ENCODE results near the gene EDC4.
A peak's percentile ranks its signal among the peaks of the same experiment; 100 is the strongest.

The EDC4 gene

GRCh38 chr16:67865318-67865717 is 7.5 kb upstream of the EDC4 start:
- H3K4me2 ChIP-seq = no peak overlapping the region
- no peak for TF ChIP-seq Cebpa-rat (IDR thresholded peaks at IDR 0.05)
- H3K27ac ChIP-seq = no peak overlapping the region
- no peak overlapping the region for H3K9ac ChIP-seq
- no peaks in the 10 kb centered on the region for H3K27me3 ChIP-seq
- no peak overlapping the region for H3K4me3 ChIP-seq
- peaks cover 0 to 32% (median 25%) of the 10 kb centered on the region in 10 experiments; a peak in 14 of 20 replicates for H3K4me1 ChIP-seq
- peaks cover 88 to 100% (median 99%) of the 10 kb centered on the region in 11 experiments for H3K36me3 ChIP-seq
- peaks cover 53 to 96% (median 90%) of the 10 kb centered on the region in 11 experiments; a peak in 21 of 22 replicates for H4K20me1 ChIP-seq
- H3K9me3 ChIP-seq (replicated peaks in 1 of 11) = no peaks in the 10 kb centered on the region

- Histone ChIP-seq H3K9ac (0 out of 22 replicates have a peak overlapping the region, but pooled peaks of 2 of the 11 experiments have one; percentile 11 to 29), H3K36me3 (peaks cover 77 to 92% (median 86%) of the 10 kb centered on the region in 11 experiments), H3K27me3 (no peaks in the 10 kb centered on the region), H3K9me3 (replicated peaks in 1 of 11) (no peaks in the 10 kb centered on the region), H3K27ac (no peak overlapping the region), H3K4me2 (no peak overlapping the region), H3K4me3 (no peak overlapping the region), H3K4me1 (peaks cover 6 to 19% (median 12%) of the 10 kb centered on the region in 10 experiments), H4K20me1 (peaks cover 24 to 87% (median 70%) of the 10 kb centered on the region in 11 experiments; a peak in 21 of 22 replicates)
- no peak for TF ChIP-seq Cebpa-rat (IDR thresholded peaks at IDR 0.05)
Observed at GRCh38 chr16:67868290-67868689, 4.6 kb upstream of the EDC4 start.

GRCh38 chr16:67869653-67870052 is 3.2 kb upstream of the EDC4 start:
- H3K4me1 ChIP-seq = peaks cover 15 to 27% (median 21%) of the 10 kb centered on the region in 10 experiments
- no peaks in the 10 kb centered on the region for H3K27me3 ChIP-seq
- H3K36me3 ChIP-seq = peaks cover 69 to 80% (median 75%) of the 10 kb centered on the region in 11 experiments
- H3K9ac ChIP-seq = no peak overlapping the region; a peak in 1 of 22 replicates
- no peak overlapping the region for H3K4me2 ChIP-seq
- no peaks in the 10 kb centered on the region for H3K9me3 ChIP-seq (replicated peaks in 1 of 11)
- H3K27ac ChIP-seq = no peak overlapping the region
- H3K4me3 ChIP-seq = no peak overlapping the region
- no peak for TF ChIP-seq Cebpa-rat (IDR thresholded peaks at IDR 0.05)
- H4K20me1 ChIP-seq = peaks cover 19 to 87% (median 69%) of the 10 kb centered on the region in 11 experiments; a peak in 21 of 22 replicates

- Histone ChIP-seq H3K4me1 (peaks cover 26 to 42% (median 34%) of the 10 kb centered on the region in 10 experiments), H3K4me3 (no peak overlapping the region), H4K20me1 (peaks cover 22 to 87% (median 69%) of the 10 kb centered on the region in 11 experiments; a peak in 20 of 22 replicates), H3K9ac (peak overlapping the region in 5 of 11 experiments; percentile 6 to 96 (median 18); a peak in 7 of 22 replicates), H3K36me3 (peaks cover 60 to 80% (median 72%) of the 10 kb centered on the region in 11 experiments), H3K27ac (peak overlapping the region in 2 of 11 experiments; percentile 6 to 91; a peak in 4 of 22 replicates), H3K27me3 (no peaks in the 10 kb centered on the region), H3K9me3 (replicated peaks in 1 of 11) (no peaks in the 10 kb centered on the region), H3K4me2 (peak overlapping the region in 3 of 11 experiments; percentile 97 to 98 (median 98); a peak in 5 of 22 replicates)
- no peak for TF ChIP-seq Cebpa-rat (IDR thresholded peaks at IDR 0.05)
Observed at GRCh38 chr16:67871256-67871655, 1.6 kb upstream of the EDC4 start.

GRCh38 chr16:67872131-67872630 is 671 bp upstream of the EDC4 start:
- Histone ChIP-seq H3K9me3 (replicated peaks in 1 of 11) (no peaks in the 10 kb centered on the region), H3K9ac (peak overlapping the region; percentile 88 to 97 (median 94); a peak in 19 of 22 replicates), H4K20me1 (peaks cover 26 to 87% (median 69%) of the 10 kb centered on the region in 11 experiments; a peak in 20 of 22 replicates), H3K4me3 (peak overlapping the region in 9 of 10 experiments; percentile 90 to 100 (median 97); a peak in 16 of 20 replicates), H3K4me1 (peaks cover 26 to 42% (median 34%) of the 10 kb centered on the region in 10 experiments), H3K4me2 (peak overlapping the region; percentile 86 to 98 (median 97); a peak in 21 of 22 replicates), H3K36me3 (peaks cover 60 to 80% (median 72%) of the 10 kb centered on the region in 11 experiments), H3K27me3 (no peaks in the 10 kb centered on the region), H3K27ac (peak overlapping the region; percentile 63 to 93 (median 89); a peak in 17 of 22 replicates)
- no peak for TF ChIP-seq Cebpa-rat (IDR thresholded peaks at IDR 0.05)

- H3K4me3 ChIP-seq = peak overlapping the region; percentile 90 to 100 (median 96)
- no peak for TF ChIP-seq Cebpa-rat (IDR thresholded peaks at IDR 0.05)
- H3K9ac ChIP-seq = peak overlapping the region; percentile 88 to 97 (median 94)
- H3K27ac ChIP-seq = peak overlapping the region; percentile 82 to 93 (median 89)
- no peaks in the 10 kb centered on the region for H3K9me3 ChIP-seq (replicated peaks in 1 of 11)
- peak overlapping the region; percentile 86 to 98 (median 97) for H3K4me2 ChIP-seq
- H3K4me1 ChIP-seq = peaks cover 26 to 42% (median 34%) of the 10 kb centered on the region in 10 experiments
- H4K20me1 ChIP-seq = peaks cover 26 to 85% (median 64%) of the 10 kb centered on the region in 11 experiments; a peak in 20 of 22 replicates
- peaks cover 60 to 80% (median 72%) of the 10 kb centered on the region in 11 experiments for H3K36me3 ChIP-seq
- no peaks in the 10 kb centered on the region for H3K27me3 ChIP-seq
Observed at GRCh38 chr16:67873435-67874370, 851 bp downstream of the EDC4 start.

GRCh38 chr16:67874372-67874771 is 1.5 kb downstream of the EDC4 start:
- Histone ChIP-seq H3K4me2 (peak overlapping the region; percentile 86 to 98 (median 97)), H4K20me1 (peaks cover 26 to 82% (median 61%) of the 10 kb centered on the region in 11 experiments; a peak in 20 of 22 replicates), H3K4me1 (peaks cover 26 to 42% (median 34%) of the 10 kb centered on the region in 10 experiments), H3K9me3 (replicated peaks in 1 of 11) (no peaks in the 10 kb centered on the region), H3K27me3 (no peaks in the 10 kb centered on the region), H3K27ac (peak overlapping the region in 3 of 11 experiments; percentile 86 to 91 (median 87); a peak in 4 of 22 replicates), H3K36me3 (peaks cover 60 to 80% (median 72%) of the 10 kb centered on the region in 11 experiments), H3K9ac (peak overlapping the region; percentile 88 to 97 (median 94)), H3K4me3 (peak overlapping the region; percentile 90 to 100 (median 96))
- no peak for TF ChIP-seq Cebpa-rat (IDR thresholded peaks at IDR 0.05)

GRCh38 chr16:67877064-67877463 is 4.2 kb downstream of the EDC4 start:
- H3K36me3 ChIP-seq = peaks cover 65 to 80% (median 72%) of the 10 kb centered on the region in 11 experiments

More at GRCh38 chr16:67877064-67877463, 4.2 kb downstream of the EDC4 start:
- Histone ChIP-seq H4K20me1 (peaks cover 26 to 87% (median 66%) of the 10 kb centered on the region in 11 experiments; a peak in 21 of 22 replicates), H3K9ac (no peak overlapping the region; a peak in 1 of 22 replicates), H3K4me3 (no peak overlapping the region), H3K9me3 (replicated peaks in 1 of 11) (no peaks in the 10 kb centered on the region), H3K4me2 (no peak overlapping the region), H3K27ac (no peak overlapping the region), H3K27me3 (no peaks in the 10 kb centered on the region), H3K4me1 (peaks cover 25 to 36% (median 31%) of the 10 kb centered on the region in 10 experiments)
- no peak for TF ChIP-seq Cebpa-rat (IDR thresholded peaks at IDR 0.05)
